GM21367 (cell line): ENCODE data around the gene DLD.
"Not testable (repeated sequence)": the region's sequence is repeated elsewhere in the genome, so short reads cannot be mapped to it uniquely, and the experiment has no call there.

Source experiments
- ATAC-seq: cut with Tn5 transposase; IDR thresholded peaks from one replicate; pipeline ENCODE4 v1.9.1; 2021; ENCODE audit not compliant: unreplicated experiment

DLD gene

GRCh38 chr7:107874111-107874510, 16.9 kb upstream of the DLD start:
- ATAC-seq = no peak

GRCh38 chr7:107874605-107875446, 16.2 kb upstream of the DLD start:
- ATAC-seq = peak; percentile 69

GRCh38 chr7:107876916-107877315, 14.1 kb upstream of the DLD start:
- no peak for ATAC-seq

GRCh38 chr7:107877731-107878382, 13.1 kb upstream of the DLD start:
- ATAC-seq = no peak

GRCh38 chr7:107878636-107879035, 12.3 kb upstream of the DLD start:
- no peak for ATAC-seq

GRCh38 chr7:107879400-107880035, 11.5 kb upstream of the DLD start:
- peak; percentile 69 for ATAC-seq

- no peak for ATAC-seq
These were observed 8.2 kb upstream of the DLD start for GRCh38 chr7:107882766-107883165.

GRCh38 chr7:107884066-107884818, 6.7 kb upstream of the DLD start:
- no peak for ATAC-seq

- ATAC-seq = not testable (repeated sequence)
These were observed 3.2 kb upstream of the DLD start for GRCh38 chr7:107887827-107888226.

- ATAC-seq = no peak
These were observed 991 bp upstream of the DLD start for GRCh38 chr7:107889992-107890391.

- ATAC-seq = no peak
These were observed 456 bp upstream of the DLD start for GRCh38 chr7:107890493-107890961.

- peak; percentile 11 for ATAC-seq
These were observed 818 bp downstream of the DLD start for GRCh38 chr7:107891636-107892366.

- not testable (repeated sequence) for ATAC-seq
These were observed 1.4 kb downstream of the DLD start for GRCh38 chr7:107892367-107892741.

GRCh38 chr7:107898997-107899594, 8.1 kb downstream of the DLD start:
- ATAC-seq = no peak

GRCh38 chr7:107900496-107901015, 9.6 kb downstream of the DLD start:
- ATAC-seq = no peak

GRCh38 chr7:107902381-107902780, 11.4 kb downstream of the DLD start:
- ATAC-seq = no peak

GRCh38 chr7:107907790-107908189, 16.8 kb downstream of the DLD start:
- ATAC-seq = no peak

- no peak for ATAC-seq
These were observed 18.5 kb downstream of the DLD start for GRCh38 chr7:107909445-107909844.

GRCh38 chr7:107911981-107912380, 21.0 kb downstream of the DLD start:
- no peak for ATAC-seq

GRCh38 chr7:107913851-107914250, 22.9 kb downstream of the DLD start:
- no peak for ATAC-seq
